ENCODE data around the gene CHD1.

GRCh38 chr5:98936948-98937715 is 8.3 kb upstream of the CHD1 start:
- TF ChIP-seq, protein P1, sequence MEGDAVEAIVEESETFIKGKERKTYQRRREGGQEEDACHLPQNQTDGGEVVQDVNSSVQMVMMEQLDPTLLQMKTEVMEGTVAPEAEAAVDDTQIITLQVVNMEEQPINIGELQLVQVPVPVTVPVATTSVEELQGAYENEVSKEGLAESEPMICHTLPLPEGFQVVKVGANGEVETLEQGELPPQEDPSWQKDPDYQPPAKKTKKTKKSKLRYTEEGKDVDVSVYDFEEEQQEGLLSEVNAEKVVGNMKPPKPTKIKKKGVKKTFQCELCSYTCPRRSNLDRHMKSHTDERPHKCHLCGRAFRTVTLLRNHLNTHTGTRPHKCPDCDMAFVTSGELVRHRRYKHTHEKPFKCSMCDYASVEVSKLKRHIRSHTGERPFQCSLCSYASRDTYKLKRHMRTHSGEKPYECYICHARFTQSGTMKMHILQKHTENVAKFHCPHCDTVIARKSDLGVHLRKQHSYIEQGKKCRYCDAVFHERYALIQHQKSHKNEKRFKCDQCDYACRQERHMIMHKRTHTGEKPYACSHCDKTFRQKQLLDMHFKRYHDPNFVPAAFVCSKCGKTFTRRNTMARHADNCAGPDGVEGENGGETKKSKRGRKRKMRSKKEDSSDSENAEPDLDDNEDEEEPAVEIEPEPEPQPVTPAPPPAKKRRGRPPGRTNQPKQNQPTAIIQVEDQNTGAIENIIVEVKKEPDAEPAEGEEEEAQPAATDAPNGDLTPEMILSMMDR (IDR thresholded peaks at IDR 0.05) = no peak
- TF ChIP-seq POLR2A (IDR thresholded peaks at IDR 0.05) (no peak), EP300 (IDR thresholded peaks at IDR 0.05) (no peak)

All from tibial nerve (tissue), 4 donors.